NCI-H128 (cell line): ENCODE results near the gene ZDHHC17.
"Not testable (repeated sequence)": the region's sequence is repeated elsewhere in the genome, so short reads cannot be mapped to it uniquely, and the experiment has no call there.

ENCODE experiments used
- DNase-seq: peaks from one replicate; lab custom pipeline; 2025; ENCODE audit not compliant: unreplicated experiment; lab: John Stamatoyannopoulos, UW

Gene ZDHHC17

DNA sequence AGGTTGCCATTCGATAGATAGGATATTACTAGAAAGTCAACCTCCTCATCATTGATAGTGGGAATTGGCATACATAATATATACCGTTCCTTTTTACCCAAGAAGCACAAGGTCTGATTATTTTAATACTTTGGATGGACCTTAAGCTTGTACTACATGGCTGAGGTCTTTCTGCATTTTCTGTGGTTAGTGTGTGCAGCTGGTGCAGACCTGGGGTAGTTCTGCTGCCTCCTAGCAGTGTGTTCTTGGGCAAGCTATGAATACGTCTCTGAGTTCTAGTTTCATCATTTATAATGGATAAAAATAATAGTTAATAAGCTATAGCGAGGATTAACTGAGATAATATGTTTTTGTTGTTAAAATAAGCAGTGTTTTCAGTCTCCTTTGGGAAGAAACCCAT, 2.2 kb downstream of the ZDHHC17 start:
- DNase-seq = no peak

DNA sequence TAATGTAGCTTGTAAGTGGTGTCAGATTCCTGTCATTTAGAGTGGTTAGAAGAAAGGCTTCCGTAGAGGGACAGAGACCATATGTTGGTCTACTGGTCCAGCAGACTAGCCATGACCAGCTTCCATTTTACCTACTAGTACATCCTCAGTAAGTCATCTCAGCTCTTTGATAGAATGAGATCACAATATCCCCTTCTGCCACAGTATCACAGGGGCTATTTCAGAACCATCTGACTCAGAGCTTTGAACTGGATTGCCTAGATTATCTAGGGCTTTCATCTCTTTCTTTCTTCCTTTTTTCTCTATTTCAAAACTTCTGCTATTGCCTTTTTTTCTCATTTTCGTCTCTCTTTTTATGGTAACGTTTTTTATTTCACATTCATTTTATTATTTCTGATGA, 4.7 kb downstream of the ZDHHC17 start:
- DNase-seq = no peak

DNA sequence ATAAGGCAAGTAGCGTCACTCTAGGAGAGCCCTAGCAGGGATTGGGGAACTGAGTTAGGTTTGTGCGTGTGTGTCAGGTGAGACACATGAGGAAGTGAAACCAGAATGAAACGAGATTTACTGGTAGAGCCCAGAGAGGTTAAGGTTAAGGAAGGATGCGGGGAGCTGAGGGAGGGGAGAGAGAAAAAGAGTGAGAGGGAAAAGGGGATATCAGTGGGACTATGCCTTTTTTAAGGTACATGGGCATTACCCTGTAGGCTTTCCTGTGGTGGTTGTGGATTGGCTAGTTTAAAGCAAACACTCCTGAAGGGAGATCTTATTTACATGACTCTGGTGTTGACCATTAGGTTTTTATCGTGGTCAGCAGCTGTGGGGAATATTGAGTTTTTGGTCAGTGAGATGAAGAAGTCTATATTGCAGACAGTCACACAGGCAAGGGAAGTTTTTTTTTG, 13.9 kb downstream of the ZDHHC17 start:
- DNase-seq = no peak

DNA sequence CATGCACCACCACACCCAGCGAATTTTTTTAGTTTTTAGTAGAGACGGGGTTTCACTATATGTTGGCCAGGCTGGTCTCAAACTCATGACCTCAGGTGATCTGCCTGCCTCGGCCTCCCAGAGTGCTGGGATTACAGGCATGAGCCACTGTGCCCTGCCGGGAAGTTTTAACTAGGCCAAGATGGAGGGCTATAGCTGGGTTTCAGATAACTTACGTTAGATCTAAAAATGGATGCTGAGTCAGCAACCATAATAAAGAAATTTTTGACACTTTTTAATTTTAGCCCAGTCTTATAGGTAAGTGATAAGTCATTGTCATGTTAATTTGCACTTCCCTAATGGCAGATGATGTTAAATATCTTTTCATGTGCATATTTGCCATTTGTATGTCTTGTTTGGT, 14.4 kb downstream of the ZDHHC17 start:
- DNase-seq = no peak

DNA sequence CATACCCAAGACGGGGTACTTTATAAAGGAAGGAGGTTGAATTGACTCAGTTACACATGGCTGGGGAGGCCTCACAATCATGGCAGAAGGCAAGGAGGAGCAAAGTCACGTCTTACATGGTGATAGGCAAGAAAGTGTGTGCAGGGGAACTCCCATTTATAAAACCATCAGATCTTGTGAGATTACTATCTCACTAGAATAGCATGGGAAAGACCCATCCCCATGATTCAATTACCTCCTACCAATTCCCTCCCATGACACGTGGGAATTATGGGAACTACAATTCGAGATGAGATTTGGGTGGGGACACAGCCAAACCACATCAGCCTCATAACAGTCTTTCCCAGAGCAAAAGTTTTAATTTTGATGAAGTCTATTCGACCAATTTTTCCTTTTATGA, 15.4 kb downstream of the ZDHHC17 start:
- not testable (repeated sequence) for DNase-seq

DNA sequence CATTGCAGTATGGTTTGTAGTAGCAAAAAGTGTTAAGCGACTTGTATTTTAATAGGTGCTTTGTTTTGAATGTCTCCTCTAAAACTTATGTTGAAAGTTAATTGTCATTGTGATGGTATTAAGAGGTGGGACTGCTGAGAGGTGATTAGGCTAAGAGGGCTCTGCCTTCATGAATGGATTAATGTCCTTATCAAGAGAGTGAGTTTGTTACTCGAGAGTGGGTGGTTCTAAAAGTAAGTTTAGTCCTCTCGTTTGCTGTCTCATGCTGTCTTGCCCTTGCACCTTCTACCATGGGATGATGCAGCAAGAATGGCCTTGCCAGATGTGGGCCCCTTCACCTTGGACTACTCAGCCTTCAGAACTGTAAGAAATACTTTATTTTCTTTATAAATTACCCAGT, 17.4 kb downstream of the ZDHHC17 start:
- DNase-seq = no peak

DNA sequence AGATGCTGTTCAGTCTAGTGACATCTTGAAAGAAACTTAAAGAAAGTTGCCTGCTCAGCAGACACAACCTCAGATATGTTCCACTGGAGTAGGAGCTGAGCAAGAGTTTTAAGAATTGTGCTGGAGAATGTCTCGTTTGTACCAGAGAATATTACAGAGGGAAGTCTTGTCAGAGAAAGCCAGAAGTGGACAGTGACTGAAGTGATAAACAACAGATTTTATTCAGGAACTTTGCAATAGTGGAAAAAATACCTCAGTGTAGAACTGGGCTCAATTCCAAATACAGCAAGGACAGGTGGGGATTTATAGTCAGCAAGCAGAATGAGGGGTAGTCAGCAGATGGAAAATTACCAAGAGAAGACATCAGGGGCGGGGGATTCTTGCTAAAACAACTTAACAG, 18.6 kb downstream of the ZDHHC17 start:
- no peak for DNase-seq

DNA sequence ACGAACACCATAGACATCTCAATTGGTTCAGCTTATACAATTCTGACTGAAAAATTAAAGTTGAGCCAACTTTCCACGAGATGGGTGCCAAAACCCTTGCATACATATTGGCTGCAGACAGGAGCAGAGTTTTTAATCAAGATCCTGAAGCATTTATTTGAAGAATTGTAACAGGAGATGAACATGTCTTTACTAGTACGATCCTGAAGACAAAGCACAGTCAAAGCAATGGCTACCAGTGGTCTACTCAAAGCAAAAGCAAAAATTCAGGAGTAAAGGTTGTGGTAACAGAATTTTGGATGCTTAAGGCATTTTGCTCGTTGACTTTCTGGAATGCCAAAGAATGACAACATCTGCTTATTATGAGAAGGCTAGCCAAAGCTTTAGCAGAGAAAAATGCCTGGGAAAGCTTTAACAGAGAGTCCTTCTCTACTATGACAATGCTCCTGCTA, 20.7 kb downstream of the ZDHHC17 start:
- DNase-seq = no peak

DNA sequence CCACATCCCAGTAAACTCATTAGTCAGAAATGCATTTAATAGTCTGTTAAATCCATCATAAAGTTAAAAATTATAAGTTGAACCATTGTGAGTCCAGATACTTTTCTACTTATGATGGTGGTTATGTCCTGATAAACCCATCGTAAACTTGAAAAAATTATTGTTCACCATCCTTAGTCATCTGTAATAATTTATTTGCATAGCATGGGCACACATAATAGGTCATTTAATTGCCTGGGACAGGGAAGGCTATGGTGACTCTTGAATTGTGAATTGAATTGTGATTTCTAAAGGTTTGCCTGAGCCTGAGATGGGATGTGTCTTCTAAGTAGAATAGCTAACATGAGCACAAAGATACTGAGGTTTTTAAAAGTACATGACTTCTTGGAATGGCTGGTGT, 21.5 kb downstream of the ZDHHC17 start:
- DNase-seq = no peak

DNA sequence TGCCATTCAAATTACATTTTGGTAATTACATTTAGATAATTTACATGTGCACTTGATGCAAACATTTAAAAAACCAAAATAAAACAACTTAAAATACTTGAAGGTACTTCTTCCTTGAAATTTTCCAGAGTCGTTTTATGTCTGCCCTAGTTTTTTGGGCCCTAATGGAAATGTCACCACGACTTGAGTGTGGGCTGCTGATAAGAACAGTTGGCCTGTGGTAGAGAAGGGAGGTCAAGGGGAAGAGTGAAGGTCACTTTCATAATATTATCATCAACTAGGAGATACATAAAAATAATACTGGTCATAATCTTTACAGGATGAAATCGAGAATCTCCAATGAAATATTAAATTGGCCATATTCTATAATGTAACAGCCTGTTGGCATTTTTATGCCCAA, 23.1 kb downstream of the ZDHHC17 start:
- no peak for DNase-seq

DNA sequence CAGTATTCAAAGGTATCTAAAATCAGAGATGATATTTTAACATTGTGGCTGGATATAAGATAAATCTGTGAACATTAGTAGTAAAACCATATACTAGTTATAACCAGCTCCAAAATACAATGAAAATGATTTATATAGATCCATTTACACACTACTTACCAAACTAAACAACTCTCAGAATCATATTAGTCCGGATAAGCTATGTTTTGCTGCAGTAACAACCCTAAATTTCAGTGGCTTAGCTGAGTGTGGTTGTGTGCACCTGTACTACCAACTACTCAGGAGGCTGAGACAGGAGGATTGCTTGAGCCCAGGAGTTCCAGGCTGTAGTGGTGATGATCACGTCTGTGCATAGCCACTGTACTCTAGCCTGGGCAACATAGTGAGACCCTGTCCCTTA, 23.8 kb downstream of the ZDHHC17 start:
- DNase-seq = no peak

DNA sequence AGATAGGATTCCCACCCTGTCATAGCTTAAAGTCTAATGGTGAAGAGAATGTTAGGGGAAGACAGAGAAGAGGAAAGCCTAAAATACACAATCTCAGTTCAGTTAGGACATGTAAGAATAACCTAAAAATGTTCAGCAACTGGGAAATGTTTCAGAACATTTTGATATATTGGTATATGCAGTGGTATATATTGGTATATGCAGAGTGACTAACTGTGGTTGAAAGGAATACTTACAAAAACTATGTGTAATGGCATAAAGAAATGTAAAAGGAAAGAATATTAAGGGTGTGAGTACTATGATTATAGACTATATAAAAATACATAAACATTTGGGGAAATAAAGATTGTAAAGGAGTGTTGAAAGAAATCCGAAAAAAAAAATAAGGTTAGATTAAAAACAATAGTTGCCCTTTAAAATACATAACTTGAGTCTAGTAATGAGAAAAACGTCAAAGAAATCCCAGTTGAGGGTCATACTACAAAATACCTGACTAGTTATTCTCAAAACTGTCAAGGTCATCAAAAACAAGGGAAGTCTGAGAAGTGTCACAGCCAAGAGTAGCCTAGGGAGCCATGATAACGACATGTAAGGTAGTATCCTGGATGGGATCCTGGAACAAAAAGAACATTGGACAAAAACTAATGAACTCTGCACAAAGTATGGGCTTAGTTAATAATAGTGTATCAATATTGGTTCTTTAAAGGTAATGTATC, 25.6 kb downstream of the ZDHHC17 start:
- no peak for DNase-seq

DNA sequence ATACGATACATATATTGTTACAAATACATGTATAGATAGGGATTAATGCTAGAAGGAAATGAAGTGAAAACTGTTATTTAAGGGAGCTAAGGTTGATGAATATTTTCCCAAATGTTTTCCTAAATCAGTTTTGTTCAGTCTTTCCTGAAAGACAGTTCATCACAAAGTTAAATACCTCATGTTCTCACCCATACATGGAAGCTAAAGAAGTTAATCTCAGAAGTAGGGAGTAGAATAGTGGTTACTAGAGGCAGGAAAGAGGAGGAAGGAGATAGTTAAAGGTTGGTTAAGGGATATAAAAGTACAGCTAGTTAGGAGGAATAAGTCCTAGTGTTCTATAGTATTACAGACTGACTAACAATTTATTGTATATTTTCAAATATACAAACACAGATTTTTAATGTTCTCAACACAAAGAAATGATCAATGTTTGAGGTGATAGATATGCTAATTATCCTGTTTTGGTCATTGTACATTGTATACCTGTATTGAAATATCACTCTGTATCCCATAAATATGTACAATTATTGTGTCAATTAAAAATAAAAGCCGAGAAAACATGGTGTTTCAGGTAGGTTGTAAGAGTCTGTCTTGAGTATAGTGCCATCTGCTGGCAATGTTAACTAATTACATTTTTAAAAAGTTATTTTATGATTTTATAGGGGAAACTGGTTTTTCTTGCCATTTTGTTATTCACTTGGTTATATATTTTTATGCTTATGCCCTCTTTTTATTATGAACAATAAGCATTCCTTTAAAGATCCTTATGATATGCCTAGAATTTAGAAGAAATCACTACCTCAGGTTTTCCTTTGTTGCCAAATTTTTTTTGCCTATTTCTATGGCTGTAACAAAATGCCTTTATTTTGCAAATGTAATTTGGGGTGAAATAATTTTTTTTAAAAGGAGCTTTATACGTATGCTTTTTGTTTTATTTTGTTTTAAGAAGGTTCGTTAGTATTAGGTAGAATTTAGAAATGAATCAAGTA, 26.9 kb downstream of the ZDHHC17 start:
- DNase-seq = no peak

DNA sequence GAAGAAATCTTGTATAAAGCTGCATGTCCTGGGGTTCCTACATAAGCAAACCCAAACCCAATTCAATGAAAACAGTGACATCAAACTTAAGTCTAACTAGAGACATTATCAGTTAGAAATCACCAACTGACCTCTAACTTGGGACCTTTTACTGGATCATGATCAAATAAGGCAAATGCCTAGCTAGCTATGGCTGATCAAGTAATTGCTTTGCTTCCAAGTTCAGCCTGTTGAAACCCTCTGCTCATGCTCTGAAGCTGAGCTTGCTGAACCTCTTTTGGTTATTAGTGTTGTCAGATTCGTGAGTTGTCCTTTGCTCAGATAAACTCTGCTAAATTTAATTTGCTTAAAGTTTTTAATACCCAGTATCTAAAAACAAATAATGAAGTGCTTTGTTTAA, 28.9 kb downstream of the ZDHHC17 start:
- no peak for DNase-seq

DNA sequence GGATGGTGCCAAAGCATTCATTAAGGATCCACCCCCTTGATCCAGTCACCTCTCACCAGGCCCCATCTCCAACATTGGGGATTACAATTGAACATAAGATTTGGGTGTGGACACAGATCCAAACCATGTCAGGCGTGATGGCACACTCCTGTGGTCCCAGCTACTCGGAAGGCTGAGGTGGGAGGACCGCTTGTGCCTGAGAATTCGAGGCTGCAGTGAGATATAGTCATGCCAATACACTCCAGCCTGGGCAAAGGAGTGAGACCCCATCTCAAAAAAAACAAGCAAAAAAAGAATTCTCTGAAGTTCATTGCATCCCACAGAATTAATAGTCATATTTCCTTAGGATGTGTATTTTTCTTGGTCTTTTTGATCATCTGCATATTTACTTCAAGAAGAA, 34.9 kb downstream of the ZDHHC17 start:
- DNase-seq = no peak

DNA sequence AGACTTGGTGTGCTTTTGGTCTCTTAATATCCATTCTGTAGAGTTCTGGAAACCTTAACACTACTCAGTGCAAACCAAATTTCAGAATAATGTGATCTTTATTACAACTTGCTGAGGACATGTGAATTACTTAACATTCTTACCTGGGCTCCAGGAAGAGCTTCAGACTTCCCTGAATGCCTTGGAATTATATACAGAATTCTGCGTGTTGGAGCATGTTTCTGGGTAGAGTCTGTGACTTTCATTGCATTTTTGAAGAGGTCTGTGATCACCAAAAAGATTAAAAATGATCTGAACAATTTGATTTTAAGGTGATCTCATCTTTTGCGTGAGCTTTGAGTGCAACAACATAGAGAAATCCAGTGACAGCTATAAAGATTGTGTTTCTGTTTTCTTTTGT, 35.4 kb downstream of the ZDHHC17 start:
- no peak for DNase-seq

DNA sequence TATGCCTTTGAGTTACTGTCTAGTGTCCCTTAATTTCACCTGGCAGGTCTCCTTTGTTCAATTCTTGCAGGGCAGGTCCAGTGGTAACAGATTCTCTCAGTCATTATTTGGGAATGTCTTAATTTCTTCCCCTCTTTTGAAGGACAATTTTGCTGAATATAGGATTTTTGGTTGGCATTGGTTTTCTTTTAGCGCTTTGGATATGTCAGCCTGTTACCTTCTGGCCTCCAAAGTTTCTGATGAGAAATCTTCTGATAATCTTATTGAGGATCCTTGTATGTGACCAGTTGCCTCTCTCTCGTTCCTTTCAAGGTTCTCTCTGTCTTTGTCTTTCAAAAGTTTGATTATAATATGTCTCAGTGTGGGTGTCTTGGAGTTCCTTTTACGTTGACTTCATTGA, 38.1 kb downstream of the ZDHHC17 start:
- DNase-seq = no peak

DNA sequence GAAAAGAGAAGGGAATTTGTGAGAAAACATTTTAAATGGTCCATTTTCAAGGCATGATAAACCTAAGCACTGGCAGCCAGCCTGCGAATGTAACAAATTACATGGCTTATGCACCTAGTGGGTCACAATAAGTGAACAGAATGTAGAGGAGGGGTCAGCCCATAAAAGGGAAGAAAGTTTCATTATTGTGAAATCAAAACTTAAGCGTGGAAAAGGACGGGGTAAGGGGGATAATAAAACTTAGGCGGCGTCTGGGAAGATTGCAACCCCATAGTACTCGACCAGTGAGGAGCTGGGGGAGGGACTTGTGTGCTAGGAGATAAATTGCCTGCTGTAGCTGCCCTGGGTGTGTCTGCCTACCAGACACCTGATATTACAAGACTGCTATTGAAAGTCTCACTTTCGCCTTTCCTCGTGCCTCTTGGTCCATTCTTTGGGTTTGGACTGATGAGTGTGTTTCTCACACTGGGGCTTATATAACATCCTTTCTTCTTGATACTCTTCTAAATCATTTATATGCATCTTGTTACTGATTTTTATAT, 40.6 kb downstream of the ZDHHC17 start:
- DNase-seq = no peak

DNA sequence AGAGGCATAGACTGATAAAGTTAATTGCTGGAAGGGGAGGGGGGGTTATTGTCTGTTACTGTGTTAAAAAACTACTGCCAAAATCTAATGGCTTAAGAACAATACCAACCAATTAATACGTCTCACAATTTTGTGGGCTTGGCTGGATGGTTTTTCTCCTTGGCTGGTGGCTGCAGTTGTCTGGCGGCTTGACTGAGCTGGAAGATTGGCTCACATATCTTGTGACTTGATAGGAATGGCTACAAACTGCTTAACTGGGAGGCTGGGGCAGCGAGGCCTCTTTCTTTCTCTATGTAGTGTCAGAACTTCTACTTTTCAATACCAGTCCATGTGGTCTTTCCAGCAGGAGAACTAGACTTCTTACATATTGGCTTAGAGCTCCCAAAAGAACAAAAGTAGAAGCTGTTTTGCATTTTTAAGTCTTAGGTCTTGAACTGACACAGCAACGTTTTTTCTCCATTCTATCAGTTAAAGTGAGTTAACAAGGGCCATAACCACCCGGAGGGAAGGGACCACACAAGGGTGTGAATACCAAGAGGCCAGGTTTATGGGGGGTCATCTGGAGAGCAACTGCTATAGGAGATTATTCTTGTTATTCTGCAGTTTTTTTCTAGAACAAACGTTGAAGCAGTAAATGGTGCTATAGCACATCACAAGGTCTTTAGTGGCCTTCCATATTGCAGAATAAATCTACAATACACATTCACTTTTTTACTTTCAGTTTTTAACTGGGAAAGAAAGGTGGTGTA, 46.9 kb downstream of the ZDHHC17 start:
- no peak for DNase-seq

DNA sequence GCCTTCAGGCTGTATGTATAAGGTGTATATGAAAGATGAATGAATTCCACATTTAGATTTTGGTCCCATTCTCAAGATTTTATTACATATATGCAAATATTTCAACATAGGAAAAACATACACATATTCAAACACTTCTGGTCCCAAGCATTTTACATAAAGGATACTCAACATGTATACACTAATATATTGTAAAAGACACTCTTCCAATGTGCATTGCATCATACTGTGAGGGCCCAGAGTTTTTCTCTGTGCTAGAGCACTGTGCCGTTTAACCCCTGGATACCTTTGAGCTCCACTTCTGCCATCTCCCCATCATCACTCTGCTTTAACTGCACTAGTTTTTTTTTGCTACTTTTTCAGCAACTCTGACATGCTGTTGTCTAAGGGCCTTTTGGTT, 48.1 kb downstream of the ZDHHC17 start:
- no peak for DNase-seq

DNA sequence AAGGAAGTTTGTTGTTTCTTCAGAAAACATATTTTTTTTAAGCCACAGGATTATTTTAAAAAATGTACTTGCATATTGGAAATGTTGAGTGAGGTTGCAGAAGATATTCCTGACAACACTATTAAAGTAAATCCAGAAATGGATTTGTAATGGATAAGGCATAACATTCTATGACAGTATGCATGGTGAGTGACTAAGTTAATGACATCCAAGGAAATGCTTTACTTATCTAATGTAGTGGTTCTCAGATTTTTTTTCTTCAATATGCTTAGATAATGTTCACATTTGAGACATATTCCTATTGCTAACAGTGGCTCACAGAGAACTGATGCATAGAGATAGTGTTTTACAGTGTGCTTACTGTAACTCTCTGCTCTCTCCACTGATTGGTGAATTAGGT, 49.4 kb downstream of the ZDHHC17 start:
- no peak for DNase-seq
